Neuronal stem cell (in vitro differentiated cells): ENCODE results near the gene AGFG2. TPM values are rescaled to one million over a fixed set of nuclear protein-coding genes. Genes with fewer than 3 reads are reported as not detected.

Experiments used
- DNase-seq: peaks from one replicate; pipeline ENCODE4 v3.0.0-alpha.2; 2013; ENCODE audit warnings: low spot score
- H2AFZ ChIP-seq: one replicate; pipeline ENCODE4 v1.6.1; 2013; ENCODE audit warnings: mild to moderate bottlenecking, low read length, inconsistent platforms
- H2AK5ac ChIP-seq: 2 replicates; pipeline ENCODE4 v1.6.1; 2013; ENCODE audit warnings: low read depth, mild to moderate bottlenecking, inconsistent platforms, low read length, moderate library complexity, mixed read lengths
- H2BK120ac ChIP-seq: 2 replicates; pipeline ENCODE4 v1.6.1; 2013; ENCODE audit warnings: low read depth, mild to moderate bottlenecking, inconsistent platforms, low read length, moderate library complexity, mixed read lengths
- H2BK12ac ChIP-seq: one replicate; pipeline ENCODE4 v1.6.1; 2013; ENCODE audit warnings: low read length, inconsistent platforms
- H2BK15ac ChIP-seq: 2 replicates; pipeline ENCODE4 v1.6.1; 2013; ENCODE audit warnings: mild to moderate bottlenecking, low read length, inconsistent platforms, mixed read lengths
- H2BK5ac ChIP-seq: one replicate; pipeline ENCODE4 v1.6.1; 2013; ENCODE audit warnings: inconsistent platforms, mild to moderate bottlenecking, low read length, moderate library complexity
- H3K14ac ChIP-seq: one replicate; pipeline ENCODE4 v1.6.1; 2013; ENCODE audit warnings: low read length, inconsistent platforms
- H3K18ac ChIP-seq: 2 replicates; pipeline ENCODE4 v1.6.1; 2013; ENCODE audit warnings: low read length, inconsistent platforms
- H3K23ac ChIP-seq: 2 replicates; pipeline ENCODE4 v1.6.1; 2013; ENCODE audit warnings: low read depth, mild to moderate bottlenecking, mixed read lengths, low read length, inconsistent platforms; ENCODE audit not compliant: poor library complexity
- H3K27ac ChIP-seq: replicated peaks from 3 replicates; pipeline ENCODE4 v1.5.1; 2013; ENCODE audit warnings: low read length, inconsistent platforms
- H3K27me3 ChIP-seq, 3 experiments: 2 replicates each; pipeline ENCODE4 v1.6.1; 2013; ENCODE audit warnings: low read length in 3 of 3, mild to moderate bottlenecking in 2 of 3, inconsistent platforms in 1 of 3, low read depth in 1 of 3, mixed read lengths in 1 of 3, moderate library complexity in 1 of 3; ENCODE audit not compliant: control insufficient read depth in 3 of 3, insufficient read depth in 3 of 3
- H3K36me3 ChIP-seq, 2 donors: replicated peaks in 1 of 2; 2 replicates each; pipeline ENCODE4 v1.6.1; 2013; ENCODE audit warnings: low read length in 2 of 2; ENCODE audit not compliant: control insufficient read depth in 2 of 2, insufficient read depth in 2 of 2
- H3K4ac ChIP-seq: 2 replicates; pipeline ENCODE4 v1.6.1; 2013; ENCODE audit warnings: inconsistent platforms, mild to moderate bottlenecking, low read length, moderate library complexity
- H3K4me1 ChIP-seq, 2 donors: 1 replicate in 1 of 2; 2 replicates in 1 of 2; pipeline ENCODE4 v1.6.1; 2013; ENCODE audit warnings: low read length in 2 of 2, low read depth in 1 of 2; ENCODE audit not compliant: control insufficient read depth in 2 of 2, insufficient read depth in 1 of 2
- H3K4me2 ChIP-seq: one replicate; pipeline ENCODE4 v1.6.1; 2013; ENCODE audit warnings: mild to moderate bottlenecking, low read length, inconsistent platforms; ENCODE audit not compliant: insufficient read depth, poor library complexity, severe bottlenecking
- H3K4me3 ChIP-seq, 2 donors: 2 replicates each; pipeline ENCODE4 v1.5.1; 2013; ENCODE audit warnings: low read length in 2 of 2, mild to moderate bottlenecking in 2 of 2, inconsistent platforms in 1 of 2, moderate library complexity in 1 of 2
- H3K79me1 ChIP-seq: one replicate; pipeline ENCODE4 v1.6.1; 2013; ENCODE audit warnings: low read depth, mild to moderate bottlenecking, inconsistent platforms, low read length, moderate library complexity
- H3K9ac ChIP-seq: one replicate; pipeline ENCODE4 v1.6.1; 2013; ENCODE audit warnings: mild to moderate bottlenecking, low read depth, low read length, inconsistent platforms; ENCODE audit not compliant: poor library complexity
- H3K9me3 ChIP-seq, 2 donors: replicated peaks in 1 of 2; 2 replicates each; pipeline versions ENCODE3 to v1.6.1; 2013; ENCODE audit warnings: low read length in 2 of 2, mild to moderate bottlenecking in 2 of 2, inconsistent platforms in 1 of 2, low read depth in 1 of 2, mixed read lengths in 1 of 2, moderate library complexity in 1 of 2; ENCODE audit not compliant: control insufficient read depth in 2 of 2, insufficient read depth in 1 of 2
- H4K8ac ChIP-seq: one replicate; pipeline ENCODE4 v1.6.1; 2013; ENCODE audit warnings: low read depth, mild to moderate bottlenecking, inconsistent platforms, low read length, moderate library complexity
- H4K91ac ChIP-seq: one replicate; pipeline ENCODE4 v1.6.1; 2013; ENCODE audit warnings: low read length, low read depth, mild to moderate bottlenecking, inconsistent platforms; ENCODE audit not compliant: poor library complexity
- WGBS, 2 donors: extraction: QIAGEN DNeasy Blood & Tissue Kit; methylation state at CpG; one replicate each; pipeline ENCODE4 v1.1.7; 2013; ENCODE audit warnings: missing lambda C conversion rate in 2 of 2, mixed read lengths in 1 of 2; ENCODE audit not compliant: insufficient read length in 2 of 2, insufficient replicate concordance in 1 of 2; ENCODE audit errors: extremely low coverage in 2 of 2; 5-methylcytosine and 5-hydroxymethylcytosine counted together
- polyA plus RNA-seq, 2 experiments: library from polyadenylated mRNA; stranded (reverse); fragments of 200-250 nt; gene quantifications; one replicate each; pipeline ENCODE4 v1.2.3, GENCODE V29; 2013

AGFG2 gene
- polyA plus RNA-seq (2013, experiment 1 of 2): 3.2 TPM
- 4.6 TPM for polyA plus RNA-seq (2013, experiment 2 of 2)

GRCh38 chr7:100538654-100539435 lies at the start of gene AGFG2:
Gene AGFG2, plus strand, starts transcription at chr7:100539203. Its CDS starts 144 bp downstream, at chr7:100539347.
- H3K9me3 ChIP-seq: no peaks in the 10 kb centered on the region
- peak within 1 kb of the TSS; percentile 89 for H3K4me2 ChIP-seq
- H4K91ac ChIP-seq: no peak within 1 kb of the TSS
- peak within 1 kb of the TSS; percentile 97 for H3K14ac ChIP-seq
- H3K4ac ChIP-seq: no peak within 1 kb of the TSS
- peaks cover 3 to 4% of the 10 kb centered on the region in 2 donors for H3K4me1 ChIP-seq
- H2AFZ ChIP-seq: peak within 1 kb of the TSS; percentile 98
- no peaks in the 10 kb centered on the region for H3K36me3 ChIP-seq
- H2AK5ac ChIP-seq: no peak within 1 kb of the TSS
- no peak within 1 kb of the TSS for H2BK12ac ChIP-seq
- H3K27me3 ChIP-seq: peaks cover 0 to 3% (median 0%) of the 10 kb centered on the region in 3 experiments
- peak within 1 kb of the TSS; percentile 98 for H3K23ac ChIP-seq
- H2BK15ac ChIP-seq: peak within 1 kb of the TSS; percentile 49
- no peaks in the 10 kb centered on the region for H3K79me1 ChIP-seq
- H3K4me3 ChIP-seq: peak within 1 kb of the TSS; percentile 80 to 85
- H3K9ac ChIP-seq: peak within 1 kb of the TSS; percentile 90
- WGBS, 2 donors: no CpG with 5 or more reads among the region's 60 CpGs
- H4K8ac ChIP-seq: no peak within 1 kb of the TSS
- peak within 1 kb of the TSS; percentile 66 for H2BK5ac ChIP-seq
- H2BK120ac ChIP-seq: no peak within 1 kb of the TSS
- no peak within 1 kb of the TSS for H3K27ac ChIP-seq
- H3K18ac ChIP-seq: peak within 1 kb of the TSS; percentile 94
- DNase-seq: peak; percentile 100

- Histone ChIP-seq H3K9me3 (no peaks in the 10 kb centered on the region), H2BK12ac (peak overlapping the region; percentile 100), H3K36me3 (peaks cover 2 to 10% of the 10 kb centered on the region in 2 donors), H4K91ac (no peak overlapping the region), H2AK5ac (peak overlapping the region; percentile 65), H4K8ac (no peak overlapping the region), H3K4me3 (no peak overlapping the region), H3K27ac (peak overlapping the region; percentile 72), H3K4me2 (peak overlapping the region; percentile 46), H3K14ac (no peak overlapping the region), H3K18ac (peak overlapping the region; percentile 96), H2BK5ac (peak overlapping the region; percentile 79), H3K79me1 (peaks cover 5% of the 10 kb centered on the region), H2AFZ (peak overlapping the region; percentile 69), H2BK15ac (no peak overlapping the region), H3K9ac (no peak overlapping the region), H3K4ac (no peak overlapping the region), H3K27me3 (no peaks in the 10 kb centered on the region), H3K23ac (no peak overlapping the region), H2BK120ac (no peak overlapping the region), H3K4me1 (peaks cover 38 to 42% of the 10 kb centered on the region in 2 donors)
- peak; percentile 98 for DNase-seq
- WGBS, 2 donors: no CpG with 5 or more reads among the region's 9 CpGs
Measured at GRCh38 chr7:100489824-100490223, 49.2 kb upstream of the AGFG2 start.

GRCh38 chr7:100490483-100491191 lies 48.4 kb upstream of the AGFG2 start:
- no peak overlapping the region for H4K8ac ChIP-seq
- peak overlapping the region; percentile 100 for H2BK12ac ChIP-seq
- peak overlapping the region; percentile 72 for H3K27ac ChIP-seq
- peak overlapping the region; percentile 96 for H3K18ac ChIP-seq
- no peak overlapping the region for H2AFZ ChIP-seq
- peak overlapping the region; percentile 98 for H2AK5ac ChIP-seq
- peak overlapping the region; percentile 76 for H2BK15ac ChIP-seq
- H3K4me2 ChIP-seq: peak overlapping the region; percentile 46
- peak overlapping the region; percentile 78 for H3K9ac ChIP-seq
- peak overlapping the region; percentile 98 for H2BK120ac ChIP-seq
- peaks cover 2 to 12% of the 10 kb centered on the region in 2 donors for H3K36me3 ChIP-seq
- no peak overlapping the region for H3K4me3 ChIP-seq
- WGBS, 2 donors: no CpG with 5 or more reads among the region's 25 CpGs
- H3K4me1 ChIP-seq: peaks cover 32 to 38% of the 10 kb centered on the region in 2 donors
- peaks cover 5% of the 10 kb centered on the region for H3K79me1 ChIP-seq
- H3K4ac ChIP-seq: peak overlapping the region; percentile 84
- no peak for DNase-seq
- peak overlapping the region; percentile 49 for H3K14ac ChIP-seq
- no peaks in the 10 kb centered on the region for H3K27me3 ChIP-seq
- peak overlapping the region; percentile 99 for H4K91ac ChIP-seq
- H3K23ac ChIP-seq: peak overlapping the region; percentile 16
- H2BK5ac ChIP-seq: peak overlapping the region; percentile 71
- H3K9me3 ChIP-seq: no peaks in the 10 kb centered on the region

- Histone ChIP-seq H3K79me1 (peaks cover 5% of the 10 kb centered on the region), H3K4me1 (peaks cover 31 to 36% of the 10 kb centered on the region in 2 donors), H2AK5ac (peak overlapping the region; percentile 77), H4K91ac (no peak overlapping the region), H2BK12ac (no peak overlapping the region), H4K8ac (no peak overlapping the region), H2BK120ac (peak overlapping the region; percentile 98), H3K4ac (no peak overlapping the region), H3K9ac (no peak overlapping the region), H3K4me2 (no peak overlapping the region), H3K18ac (no peak overlapping the region), H3K14ac (no peak overlapping the region), H3K36me3 (peaks cover 2 to 12% of the 10 kb centered on the region in 2 donors), H3K9me3 (no peaks in the 10 kb centered on the region), H2BK15ac (peak overlapping the region; percentile 76), H3K27me3 (no peaks in the 10 kb centered on the region), H3K4me3 (no peak overlapping the region), H3K27ac (no peak overlapping the region), H2BK5ac (peak overlapping the region; percentile 71), H3K23ac (no peak overlapping the region), H2AFZ (no peak overlapping the region)
- no peak for DNase-seq
- no CpG with 5 or more reads among the region's 5 CpGs for WGBS, 2 donors
Measured at GRCh38 chr7:100491192-100491578, 47.8 kb upstream of the AGFG2 start.
